HepG2 (cell line): Measurements from ENCODE around the gene APRT. TPM values are rescaled to one million over a fixed set of nuclear protein-coding genes. Genes with fewer than 3 reads are reported as not detected.
A peak's percentile ranks its signal among the peaks of the same experiment; 100 is the strongest.

Source experiments
- ARHGAP35 ChIP-seq: sonication (generic); formaldehyde crosslinking; IDR thresholded peaks from 2 replicates; pipeline ENCODE4 v1.9.0; 2022; ENCODE audit warnings: mild to moderate bottlenecking, inconsistent platforms, moderate library complexity, missing genetic modification reagents, borderline replicate concordance
- ELF1 ChIP-seq: sonication (generic); formaldehyde crosslinking; IDR thresholded peaks from 2 replicates; pipeline ENCODE4 v1.4.0; 2020; ENCODE audit warnings: missing genetic modification reagents
- ELF4 ChIP-seq: sonication (generic); formaldehyde crosslinking; IDR thresholded peaks from 2 replicates; pipeline ENCODE4 v1.5.0; 2020; ENCODE audit warnings: missing genetic modification reagents, mild to moderate bottlenecking, moderate library complexity, borderline replicate concordance
- FLYWCH1 ChIP-seq: sonication (generic); formaldehyde crosslinking; IDR thresholded peaks from 2 replicates; pipeline ENCODE4 v1.8.1; 2023; ENCODE audit warnings: mild to moderate bottlenecking, missing genetic modification reagents
- GABPB1 ChIP-seq: IDR thresholded peaks from 2 replicates; pipeline ENCODE4 v1.6.1; 2016; ENCODE audit warnings: mild to moderate bottlenecking, missing genetic modification reagents, moderate library complexity, missing compliant biosample characterization
- IKZF1 ChIP-seq: fragments of 450-650 bp; IDR thresholded peaks from 2 replicates; pipeline ENCODE4 v1.7.1; 2016
- ISL2 ChIP-seq: sonication (generic); formaldehyde crosslinking; IDR thresholded peaks from 2 replicates; pipeline ENCODE4 v1.5.0; 2020; ENCODE audit warnings: missing genetic modification reagents
- KDM2A ChIP-seq: sonication (generic); formaldehyde crosslinking; IDR thresholded peaks from 2 replicates; pipeline ENCODE4 v1.4.0; 2020; ENCODE audit warnings: low read depth, missing genetic modification reagents, borderline replicate concordance
- KDM5A ChIP-seq: fragments of 200-600 bp; sonication (generic); IDR thresholded peaks from 2 replicates; pipeline ENCODE4 v1.7.0; 2018; ENCODE audit warnings: antibody characterized with exemption, mild to moderate bottlenecking, low read length, borderline replicate concordance
- KLF16 ChIP-seq, 2 experiments: sonication (generic) in 1 of 2; formaldehyde crosslinking in 1 of 2; IDR thresholded peaks; 2 replicates each; pipeline versions ENCODE4 v1.6.1 to v1.8.0; 2016 to 2023; ENCODE audit warnings: missing genetic modification reagents in 2 of 2, missing compliant biosample characterization in 1 of 2
- MXD4 ChIP-seq: IDR thresholded peaks from 2 replicates; pipeline ENCODE4 v1.6.1; 2016; ENCODE audit warnings: mild to moderate bottlenecking, missing biosample characterization, missing genetic modification reagents
- NFATC3 ChIP-seq: sonication (generic); formaldehyde crosslinking; IDR thresholded peaks from 2 replicates; pipeline ENCODE4 v1.5.1; 2020; ENCODE audit warnings: mild to moderate bottlenecking, missing genetic modification reagents
- RAD21 ChIP-seq: fragments of 450-650 bp; formaldehyde crosslinking; IDR thresholded peaks from 2 replicates; pipeline ENCODE4 v1.5.0; 2020; ENCODE audit warnings: mild to moderate bottlenecking
- RORA ChIP-seq: sonication (generic); formaldehyde crosslinking; IDR thresholded peaks from 2 replicates; pipeline ENCODE4 v1.5.0; 2020; ENCODE audit warnings: mild to moderate bottlenecking, missing genetic modification reagents, moderate library complexity
- SSRP1 ChIP-seq: IDR thresholded peaks from 2 replicates; pipeline ENCODE4 v1.6.1; 2016; ENCODE audit warnings: control low read depth
- TOPORS ChIP-seq: sonication (generic); formaldehyde crosslinking; IDR thresholded peaks from 2 replicates; pipeline ENCODE4 v1.8.0; 2023; ENCODE audit warnings: mild to moderate bottlenecking, missing genetic modification reagents
- ZBTB8A ChIP-seq: sonication (generic); formaldehyde crosslinking; IDR thresholded peaks from 2 replicates; pipeline ENCODE4 v1.4.0; 2020; ENCODE audit warnings: mild to moderate bottlenecking, low read depth, missing genetic modification reagents, borderline replicate concordance
- ZFP36L2 ChIP-seq: sonication (generic); formaldehyde crosslinking; IDR thresholded peaks from 2 replicates; pipeline ENCODE4 v1.4.0; 2020; ENCODE audit warnings: missing genetic modification reagents
- ZNF17 ChIP-seq: sonication (generic); formaldehyde crosslinking; IDR thresholded peaks from 2 replicates; pipeline ENCODE4 v1.5.0; 2020; ENCODE audit warnings: mild to moderate bottlenecking, missing genetic modification reagents
- ZNF740 ChIP-seq: sonication (generic); formaldehyde crosslinking; IDR thresholded peaks from 2 replicates; pipeline ENCODE4 v1.4.0; 2020; ENCODE audit warnings: missing genetic modification reagents
- ZNF776 ChIP-seq: sonication (generic); formaldehyde crosslinking; IDR thresholded peaks from 2 replicates; pipeline ENCODE4 v1.4.0; 2020; ENCODE audit warnings: mild to moderate bottlenecking, missing genetic modification reagents
- ZNF790 ChIP-seq: sonication (generic); formaldehyde crosslinking; IDR thresholded peaks from 2 replicates; pipeline ENCODE4 v1.8.0; 2022; ENCODE audit warnings: missing genetic modification reagents, mild to moderate bottlenecking, borderline replicate concordance
- ZNF792 ChIP-seq: IDR thresholded peaks from 2 replicates; pipeline ENCODE4 v1.6.1; 2016
- polyA plus RNA-seq, 8 experiments: library from polyadenylated mRNA; depleted of rRNA in 3 of 8; stranded (reverse) in 7 of 8; unstranded in 1 of 8; fragments of >200 nt; fragmentation: Illumina TruSeq in 4 of 8; extraction: Trizol in 4 of 8; gene quantifications; 2 replicates each; pipeline versions ENCODE4 v1.2.1 to v1.2.3, GENCODE V29; 2011 to 2016; ENCODE audit warnings: low read depth in 4 of 8, missing spikeins in 1 of 8, mixed read lengths in 1 of 8; ENCODE audit not compliant: insufficient read depth in 1 of 8
- total RNA-seq, 5 experiments: library from RNA; depleted of rRNA; stranded (reverse); fragments of >200 nt; fragmentation: Illumina TruSeq; extraction: Trizol; gene quantifications; 2 replicates each; pipeline ENCODE4 v1.2.3, GENCODE V29; 2016; ENCODE audit warnings: low read depth in 1 of 5
- TF ChIP-seq, protein P1 (sequence below), 2 experiments: sonication (generic) in 1 of 2; formaldehyde crosslinking in 1 of 2; IDR thresholded peaks; 2 replicates each; pipeline versions ENCODE4 v1.4.0 to v1.6.1; 2016 to 2020; ENCODE audit warnings: borderline replicate concordance in 1 of 2, low read depth in 1 of 2, mild to moderate bottlenecking in 1 of 2, missing genetic modification reagents in 1 of 2
- TF ChIP-seq, protein P2 (sequence below): sonication (generic); formaldehyde crosslinking; IDR thresholded peaks from 2 replicates; pipeline ENCODE4 v1.4.0; 2020; ENCODE audit warnings: missing genetic modification reagents
- TF ChIP-seq, protein P3 (sequence below): sonication (generic); formaldehyde crosslinking; IDR thresholded peaks from 2 replicates; pipeline ENCODE4 v1.4.0; 2020; ENCODE audit warnings: low read depth, mild to moderate bottlenecking, missing genetic modification reagents

The APRT gene
- total and polyA plus RNA-seq, 2 of the 13 experiments (the other 11 are each of a cell fraction or from before 2014, with no cell fraction given): 155 to 242 TPM

GRCh38 chr16:88805887-88806393 is 5.8 kb downstream of the APRT start (continued):
- TF ChIP-seq ARHGAP35 (CRISPR knock-in tag) (no peak), ZNF17 (no peak), ELF1 (CRISPR knock-in tag) (no peak), ZNF776 (CRISPR knock-in tag) (no peak), KDM5A (no peak), FLYWCH1 (CRISPR knock-in tag) (no peak), NFATC3 (no peak), ZFP36L2 (no peak), TOPORS (CRISPR knock-in tag) (0 out of 2 replicates have a peak, but pooled peaks have one; percentile 29), ELF4 (CRISPR knock-in tag) (no peak), KLF16 (CRISPR knock-in tag; IDR thresholded peaks at IDR 0.05) (no peak), MXD4 (CRISPR knock-in tag) (no peak), IKZF1 (no peak), ZBTB8A (CRISPR knock-in tag) (no peak), KDM2A (CRISPR knock-in tag) (0 out of 2 replicates have a peak, but pooled peaks have one; percentile 14), ISL2 (CRISPR knock-in tag) (no peak), GABPB1 (CRISPR knock-in tag) (no peak), ZNF792 (CRISPR knock-in tag) (no peak), ZNF790 (no peak), SSRP1 (no peak), RORA (CRISPR knock-in tag) (no peak), RAD21 (CRISPR knock-in tag) (no peak), ZNF740 (CRISPR knock-in tag) (no peak)
- TF ChIP-seq, protein P1, sequence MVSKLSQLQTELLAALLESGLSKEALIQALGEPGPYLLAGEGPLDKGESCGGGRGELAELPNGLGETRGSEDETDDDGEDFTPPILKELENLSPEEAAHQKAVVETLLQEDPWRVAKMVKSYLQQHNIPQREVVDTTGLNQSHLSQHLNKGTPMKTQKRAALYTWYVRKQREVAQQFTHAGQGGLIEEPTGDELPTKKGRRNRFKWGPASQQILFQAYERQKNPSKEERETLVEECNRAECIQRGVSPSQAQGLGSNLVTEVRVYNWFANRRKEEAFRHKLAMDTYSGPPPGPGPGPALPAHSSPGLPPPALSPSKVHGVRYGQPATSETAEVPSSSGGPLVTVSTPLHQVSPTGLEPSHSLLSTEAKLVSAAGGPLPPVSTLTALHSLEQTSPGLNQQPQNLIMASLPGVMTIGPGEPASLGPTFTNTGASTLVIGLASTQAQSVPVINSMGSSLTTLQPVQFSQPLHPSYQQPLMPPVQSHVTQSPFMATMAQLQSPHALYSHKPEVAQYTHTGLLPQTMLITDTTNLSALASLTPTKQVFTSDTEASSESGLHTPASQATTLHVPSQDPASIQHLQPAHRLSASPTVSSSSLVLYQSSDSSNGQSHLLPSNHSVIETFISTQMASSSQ (IDR thresholded peaks at IDR 0.05; ENCODE audit: low read depth): no peak
- TF ChIP-seq, protein P1 (CRISPR knock-in tag; IDR thresholded peaks at IDR 0.05; ENCODE audit: borderline replicate concordance): no peak
- TF ChIP-seq, protein P2, sequence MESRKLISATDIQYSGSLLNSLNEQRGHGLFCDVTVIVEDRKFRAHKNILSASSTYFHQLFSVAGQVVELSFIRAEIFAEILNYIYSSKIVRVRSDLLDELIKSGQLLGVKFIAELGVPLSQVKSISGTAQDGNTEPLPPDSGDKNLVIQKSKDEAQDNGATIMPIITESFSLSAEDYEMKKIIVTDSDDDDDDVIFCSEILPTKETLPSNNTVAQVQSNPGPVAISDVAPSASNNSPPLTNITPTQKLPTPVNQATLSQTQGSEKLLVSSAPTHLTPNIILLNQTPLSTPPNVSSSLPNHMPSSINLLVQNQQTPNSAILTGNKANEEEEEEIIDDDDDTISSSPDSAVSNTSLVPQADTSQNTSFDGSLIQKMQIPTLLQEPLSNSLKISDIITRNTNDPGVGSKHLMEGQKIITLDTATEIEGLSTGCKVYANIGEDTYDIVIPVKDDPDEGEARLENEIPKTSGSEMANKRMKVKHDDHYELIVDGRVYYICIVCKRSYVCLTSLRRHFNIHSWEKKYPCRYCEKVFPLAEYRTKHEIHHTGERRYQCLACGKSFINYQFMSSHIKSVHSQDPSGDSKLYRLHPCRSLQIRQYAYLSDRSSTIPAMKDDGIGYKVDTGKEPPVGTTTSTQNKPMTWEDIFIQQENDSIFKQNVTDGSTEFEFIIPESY: no peak
- TF ChIP-seq, protein P3, sequence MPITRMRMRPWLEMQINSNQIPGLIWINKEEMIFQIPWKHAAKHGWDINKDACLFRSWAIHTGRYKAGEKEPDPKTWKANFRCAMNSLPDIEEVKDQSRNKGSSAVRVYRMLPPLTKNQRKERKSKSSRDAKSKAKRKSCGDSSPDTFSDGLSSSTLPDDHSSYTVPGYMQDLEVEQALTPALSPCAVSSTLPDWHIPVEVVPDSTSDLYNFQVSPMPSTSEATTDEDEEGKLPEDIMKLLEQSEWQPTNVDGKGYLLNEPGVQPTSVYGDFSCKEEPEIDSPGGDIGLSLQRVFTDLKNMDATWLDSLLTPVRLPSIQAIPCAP: no peak
